Ovary (tissue), 3 donors: ENCODE measurements around the gene REPS2.

Experiments
- CTCF ChIP-seq, 3 donors: fragments of 450-650 bp in 2 of 3; fragments of 200-600 bp in 1 of 3; IDR thresholded peaks; one replicate each; pipeline versions ENCODE4 v1.5.1 to v1.8.0; 2016 to 2022; ENCODE audit warnings: antibody characterized with exemption in 3 of 3, mild to moderate bottlenecking in 1 of 3
- POLR2A ChIP-seq: fragments of 450-650 bp; IDR thresholded peaks from one replicate; pipeline ENCODE4 v1.6.1; 2017; ENCODE audit warnings: antibody characterized with exemption, mild to moderate bottlenecking, moderate library complexity
- donor health status: DM: no; HTN: no; CAD: no.

- TF ChIP-seq POLR2A, result no peak
- no peak for TF ChIP-seq CTCF (IDR thresholded peaks at IDR 0.05)
These were observed 52.8 kb downstream of the REPS2 start for GRCh38 chrX:16999275-16999674.
